ENCODE data around the gene TRIM37. TPM values are rescaled to one million over a fixed set of nuclear protein-coding genes. Genes with fewer than 3 reads are reported as not detected.

Gene TRIM37
- total RNA-seq = 27.5 and 27.7 TPM in 2 replicates

GRCh38 chr17:59106463-59107305 is at the start of gene TRIM37:
TRIM37 (minus strand) TSS chr17:59106880; CDS start chr17:59106461, 419 bp downstream.
- H3K36me3 Mint-ChIP-seq (ENCODE audit: low read depth) = peaks cover 28% of the 10 kb centered on the region
- peaks cover 66% of the 10 kb centered on the region for H3K4me1 Mint-ChIP-seq (ENCODE audit: low read depth)
- intact Hi-C loops (cut with micrococcal nuclease) = loop anchor here (1.0 to 10.0 kb wide), 10 partner anchors 49 to 1286 kb away; partner anchors contain the start of genes CLTC, DHX40, GDPD1 and PRR11
- DNase-seq (ENCODE audit: low spot score) = peak; percentile 100
- H3K27ac Mint-ChIP-seq = peak within 1 kb of the TSS; percentile 90
- peaks cover 1% of the 10 kb centered on the region for H3K27me3 Mint-ChIP-seq (ENCODE audit: insufficient read depth)
- H3K4me3 Mint-ChIP-seq = peak within 1 kb of the TSS; percentile 97
- H3K9me3 Mint-ChIP-seq = no peaks in the 10 kb centered on the region

GRCh38 chr17:59155439-59156177 is 48.9 kb upstream of the TRIM37 start, which contains the start of gene PRR11:
PRR11 (plus strand) TSS chr17:59155746; CDS start chr17:59169753, 14,007 bp downstream.
- intact Hi-C loops (cut with micrococcal nuclease) = loop anchor here (1.0 to 5.0 kb wide), 12 partner anchors 49 to 1237 kb away; partner anchors contain the start of genes CLTC, GDPD1, PTRH2 and RPS6KB1
- H3K4me1 Mint-ChIP-seq (ENCODE audit: low read depth) = peaks cover 63% of the 10 kb centered on the region
- H3K27me3 Mint-ChIP-seq (ENCODE audit: insufficient read depth) = no peaks in the 10 kb centered on the region
- H3K4me3 Mint-ChIP-seq = no peak within 1 kb of the TSS
- H3K36me3 Mint-ChIP-seq (ENCODE audit: low read depth) = peaks cover 18% of the 10 kb centered on the region
- peak; percentile 94 for DNase-seq (ENCODE audit: low spot score)
- H3K27ac Mint-ChIP-seq = no peak within 1 kb of the TSS
- H3K9me3 Mint-ChIP-seq = no peaks in the 10 kb centered on the region

GRCh38 chr17:59154721-59155438 is 48.2 kb upstream of the TRIM37 start, which contains the start of gene SKA2:
SKA2 (minus strand) TSS chr17:59155186; CDS start chr17:59155163, 23 bp downstream.
- H3K9me3 Mint-ChIP-seq = no peaks in the 10 kb centered on the region
- intact Hi-C loops (cut with micrococcal nuclease) = loop anchor here (1.0 to 5.0 kb wide), 13 partner anchors 49 to 1237 kb away; partner anchors contain the start of genes CLTC, GDPD1, PTRH2 and RPS6KB1
- H3K27ac Mint-ChIP-seq = no peak within 1 kb of the TSS
- H3K4me3 Mint-ChIP-seq = no peak within 1 kb of the TSS
- H3K27me3 Mint-ChIP-seq (ENCODE audit: insufficient read depth) = no peaks in the 10 kb centered on the region
- H3K4me1 Mint-ChIP-seq (ENCODE audit: low read depth) = peaks cover 61% of the 10 kb centered on the region
- peak; percentile 98 for DNase-seq (ENCODE audit: low spot score)
- H3K36me3 Mint-ChIP-seq (ENCODE audit: low read depth) = peaks cover 18% of the 10 kb centered on the region

- H3K27me3 Mint-ChIP-seq (ENCODE audit: insufficient read depth) = no peaks in the 10 kb centered on the region
- H3K9me3 Mint-ChIP-seq = no peaks in the 10 kb centered on the region
- no peak overlapping the region for H3K4me3 Mint-ChIP-seq
- no peak overlapping the region for H3K27ac Mint-ChIP-seq
- intact Hi-C loops (cut with micrococcal nuclease) = loop anchor here (2.0 to 5.0 kb wide), 3 partner anchors 288 to 816 kb away; partner anchors contain the start of genes RPS6KB1 and TUBD1
- peaks cover 15% of the 10 kb centered on the region for H3K36me3 Mint-ChIP-seq (ENCODE audit: low read depth)
- peak; percentile 41 for DNase-seq (ENCODE audit: low spot score)
- peaks cover 61% of the 10 kb centered on the region for H3K4me1 Mint-ChIP-seq (ENCODE audit: low read depth)
Observed at GRCh38 chr17:59154292-59154720, 47.6 kb upstream of the TRIM37 start.

GRCh38 chr17:59152925-59153324 is 46.2 kb upstream of the TRIM37 start:
- DNase-seq (ENCODE audit: low spot score) = no peak
- Mint-ChIP-seq H3K27me3 (ENCODE audit: insufficient read depth) (no peaks in the 10 kb centered on the region), H3K9me3 (no peaks in the 10 kb centered on the region), H3K4me3 (no peak overlapping the region), H3K36me3 (ENCODE audit: low read depth) (peaks cover 12% of the 10 kb centered on the region), H3K4me1 (ENCODE audit: low read depth) (peaks cover 54% of the 10 kb centered on the region), H3K27ac (no peak overlapping the region)
- intact Hi-C loops (cut with micrococcal nuclease) = loop anchor here (5.0 kb wide), 1 partner anchor 289 kb away; no protein-coding TSS in a partner anchor

- H3K36me3 Mint-ChIP-seq (ENCODE audit: low read depth) = peaks cover 11% of the 10 kb centered on the region
- H3K27me3 Mint-ChIP-seq (ENCODE audit: insufficient read depth) = no peaks in the 10 kb centered on the region
- H3K9me3 Mint-ChIP-seq = no peaks in the 10 kb centered on the region
- intact Hi-C loops (cut with micrococcal nuclease) = loop anchor here (5.0 kb wide), 1 partner anchor 291 kb away; no protein-coding TSS in a partner anchor
- peak overlapping the region; percentile 35 for H3K4me3 Mint-ChIP-seq
- peak overlapping the region; percentile 41 for H3K27ac Mint-ChIP-seq
- H3K4me1 Mint-ChIP-seq (ENCODE audit: low read depth) = peaks cover 48% of the 10 kb centered on the region
- no peak for DNase-seq (ENCODE audit: low spot score)
Observed at GRCh38 chr17:59151591-59151990, 44.9 kb upstream of the TRIM37 start.

- Mint-ChIP-seq H3K27ac (no peak overlapping the region), H3K9me3 (no peaks in the 10 kb centered on the region), H3K4me1 (ENCODE audit: low read depth) (peaks cover 48% of the 10 kb centered on the region), H3K4me3 (no peak overlapping the region), H3K27me3 (ENCODE audit: insufficient read depth) (no peaks in the 10 kb centered on the region), H3K36me3 (ENCODE audit: low read depth) (peaks cover 11% of the 10 kb centered on the region)
- no peak for DNase-seq (ENCODE audit: low spot score)
- intact Hi-C loops (cut with micrococcal nuclease) = loop anchor here (5.0 kb wide), 1 partner anchor 291 kb away; no protein-coding TSS in a partner anchor
Observed at GRCh38 chr17:59151006-59151405, 44.3 kb upstream of the TRIM37 start.

- H3K36me3 Mint-ChIP-seq (ENCODE audit: low read depth) = peaks cover 18% of the 10 kb centered on the region
- H3K4me1 Mint-ChIP-seq (ENCODE audit: low read depth) = peaks cover 57% of the 10 kb centered on the region
- H3K27me3 Mint-ChIP-seq (ENCODE audit: insufficient read depth) = no peaks in the 10 kb centered on the region
- H3K9me3 Mint-ChIP-seq = no peaks in the 10 kb centered on the region
- intact Hi-C loops (cut with micrococcal nuclease) = loop anchor here (5.0 kb wide), 1 partner anchor 292 kb away; no protein-coding TSS in a partner anchor
- H3K4me3 Mint-ChIP-seq = peak overlapping the region; percentile 6
- no peak for DNase-seq (ENCODE audit: low spot score)
- peak overlapping the region; percentile 9 for H3K27ac Mint-ChIP-seq
Observed at GRCh38 chr17:59149841-59150511, 43.3 kb upstream of the TRIM37 start.

GRCh38 chr17:59149051-59149450 is 42.4 kb upstream of the TRIM37 start:
- Mint-ChIP-seq H3K36me3 (ENCODE audit: low read depth) (peaks cover 23% of the 10 kb centered on the region), H3K9me3 (no peaks in the 10 kb centered on the region), H3K27me3 (ENCODE audit: insufficient read depth) (no peaks in the 10 kb centered on the region), H3K4me3 (no peak overlapping the region), H3K27ac (no peak overlapping the region), H3K4me1 (ENCODE audit: low read depth) (peaks cover 63% of the 10 kb centered on the region)
- no peak for DNase-seq (ENCODE audit: low spot score)
- intact Hi-C loops (cut with micrococcal nuclease) = no loop called here

GRCh38 chr17:59145571-59146096 is 39.0 kb upstream of the TRIM37 start:
- Mint-ChIP-seq H3K27me3 (ENCODE audit: insufficient read depth) (no peaks in the 10 kb centered on the region), H3K4me1 (ENCODE audit: low read depth) (peaks cover 32% of the 10 kb centered on the region), H3K27ac (no peak overlapping the region), H3K36me3 (ENCODE audit: low read depth) (peaks cover 12% of the 10 kb centered on the region), H3K9me3 (no peaks in the 10 kb centered on the region), H3K4me3 (no peak overlapping the region)
- intact Hi-C loops (cut with micrococcal nuclease) = no loop called here
- DNase-seq (ENCODE audit: low spot score) = no peak

DNA sequence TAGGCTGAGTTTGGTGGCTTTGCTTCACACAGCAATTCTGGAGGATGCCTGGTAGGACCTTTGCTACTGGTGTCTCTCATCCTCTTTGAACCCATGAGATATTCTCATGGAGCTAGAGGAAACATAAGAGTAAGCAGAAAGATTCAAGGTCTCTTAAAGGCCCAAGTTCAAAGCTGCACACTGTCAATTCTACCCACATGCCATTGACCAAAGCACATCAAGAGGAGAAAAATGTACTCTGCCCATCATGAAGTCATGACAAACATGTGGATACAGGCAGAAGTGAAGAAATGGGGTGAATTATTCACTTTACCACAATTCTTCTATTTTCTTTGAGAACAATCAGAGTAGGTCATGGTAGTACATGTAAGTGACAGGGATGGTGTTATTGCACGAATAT is 35.2 kb upstream of the TRIM37 start:
- Mint-ChIP-seq H3K4me3 (no peak overlapping the region), H3K9me3 (no peaks in the 10 kb centered on the region), H3K4me1 (ENCODE audit: low read depth) (peaks cover 15% of the 10 kb centered on the region), H3K27me3 (ENCODE audit: insufficient read depth) (no peaks in the 10 kb centered on the region), H3K36me3 (ENCODE audit: low read depth) (peaks cover 12% of the 10 kb centered on the region), H3K27ac (no peak overlapping the region)
- intact Hi-C loops (cut with micrococcal nuclease) = no loop called here
- no peak for DNase-seq (ENCODE audit: low spot score)

All from activated T-helper 1 cell treated with anti-CD3 and anti-CD28 coated beads, Interleukin-12 subunit alpha, Interleukin-12 subunit beta, Interleukin-2, Interleukin-4 antibody, amounts not matched to agents 30 ng/mL and 10 ng/mL and 1 ng/mL, durations not matched to agents 14 hours and 24 hours and 36 hours (primary cell).